SK-N-MC (cell line): ENCODE results near the gene FAM98A.

Experiments used
- EZH2 ChIP-seq: fragments of 200-600 bp; sonication (generic); IDR thresholded peaks from one replicate; pipeline ENCODE4 v1.6.1; 2017; ENCODE audit warnings: antibody characterized with exemption
- FOXP2 ChIP-seq: optimal IDR thresholded peaks from 2 replicates; pipeline ENCODE3; 2011; ENCODE audit warnings: mild to moderate bottlenecking, moderate library complexity; ENCODE audit not compliant: insufficient read depth; ENCODE audit errors: extremely low read length, control extremely low read depth
- POLR2AphosphoS5 ChIP-seq: IDR thresholded peaks from 2 replicates; pipeline ENCODE4 v1.6.1; 2012; ENCODE audit warnings: mild to moderate bottlenecking, low read depth, low read length, borderline replicate concordance

DNA sequence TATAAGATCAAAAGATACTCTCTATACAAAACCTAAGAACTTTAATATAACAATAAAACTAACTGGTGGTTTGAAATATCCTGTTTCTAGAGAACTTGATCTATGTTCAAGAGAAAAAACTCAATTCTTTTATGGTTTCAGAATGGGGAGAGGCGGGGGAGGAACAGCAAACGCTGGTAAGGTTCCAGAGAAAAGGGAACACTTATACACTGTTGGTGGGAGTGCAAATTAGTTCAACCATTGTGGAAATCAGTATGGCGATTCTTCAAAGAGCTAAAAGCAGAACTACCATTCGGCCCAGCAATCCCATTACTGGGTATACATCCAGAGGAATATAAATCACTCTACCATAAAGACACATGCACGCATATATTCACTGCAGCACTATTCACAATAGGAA is 17.2 kb downstream of the FAM98A start:
- no peak for TF ChIP-seq EZH2
- no peak for TF ChIP-seq POLR2AphosphoS5
- no peak for TF ChIP-seq FOXP2
